Stimulated activated naive CD4-positive, alpha-beta T cell (primary cell): Measurements from ENCODE around the gene MAST2.
"Not testable (repeated sequence)": the region's sequence is repeated elsewhere in the genome, so short reads cannot be mapped to it uniquely, and the experiment has no call there.

Experiments
- DNase-seq, 6 experiments: peaks; one replicate each; lab custom pipeline; 2025; lab: John Stamatoyannopoulos, UW

Gene MAST2

GRCh38 chr1:45894331-45894730 is 90.9 kb downstream of the MAST2 start:
- DNase-seq, result no peak

- DNase-seq, result no peak
Measured at GRCh38 chr1:45894921-45895320, 91.5 kb downstream of the MAST2 start.

- no peak for DNase-seq
Measured at GRCh38 chr1:45895406-45895805, 92.0 kb downstream of the MAST2 start.

- no peak for DNase-seq
Measured at GRCh38 chr1:45906883-45907282, 103.5 kb downstream of the MAST2 start.

GRCh38 chr1:45908611-45909140 is 105.3 kb downstream of the MAST2 start:
- DNase-seq, result peak in 1 of 6 experiments; percentile 0

GRCh38 chr1:45911634-45912033 is 108.2 kb downstream of the MAST2 start:
- DNase-seq, result no peak

GRCh38 chr1:45913183-45913683 is 109.8 kb downstream of the MAST2 start:
- DNase-seq, result no peak

- DNase-seq, result no peak
Measured at GRCh38 chr1:45913731-45914501, 110.5 kb downstream of the MAST2 start.

GRCh38 chr1:45914836-45915235 is 111.4 kb downstream of the MAST2 start:
- no peak for DNase-seq

GRCh38 chr1:45922374-45922773 is 119.0 kb downstream of the MAST2 start:
- DNase-seq, result no peak

- DNase-seq, result no peak
Measured at GRCh38 chr1:45922813-45923212, 119.4 kb downstream of the MAST2 start.

- DNase-seq, result no peak
Measured at GRCh38 chr1:45923343-45923742, 119.9 kb downstream of the MAST2 start.

GRCh38 chr1:45924736-45925135 is 121.3 kb downstream of the MAST2 start:
- no peak for DNase-seq

GRCh38 chr1:45925728-45926287 is 122.4 kb downstream of the MAST2 start:
- no peak for DNase-seq

- no peak for DNase-seq
Measured at GRCh38 chr1:45926330-45926729, 122.9 kb downstream of the MAST2 start.

- DNase-seq, result not testable (repeated sequence)
Measured at GRCh38 chr1:45927231-45927915, 124.0 kb downstream of the MAST2 start.

GRCh38 chr1:45928486-45929205 is 125.2 kb downstream of the MAST2 start:
- DNase-seq, result no peak

- no peak for DNase-seq
Measured at GRCh38 chr1:45929257-45929687, 125.9 kb downstream of the MAST2 start.

- DNase-seq, result no peak
Measured at GRCh38 chr1:45930258-45931150, 127.1 kb downstream of the MAST2 start.

- DNase-seq, result not testable (repeated sequence)
Measured at GRCh38 chr1:45932205-45932604, 128.8 kb downstream of the MAST2 start.

- no peak for DNase-seq
Measured at GRCh38 chr1:45934947-45935346, 131.5 kb downstream of the MAST2 start.
